SK-N-SH (cell line): ENCODE measurements around the gene PRKAR1A. TPM values are rescaled to one million over a fixed set of nuclear protein-coding genes. Genes with fewer than 3 reads are reported as not detected.

ENCODE experiments used
- CTCF ChIA-PET: fragments of 300-600, 350-600 bp; formaldehyde crosslinking; extraction: SDS; loops from one replicate; lab custom pipeline; 2021; lab: Yijun Ruan, JAX
- POLR2A ChIA-PET: fragments of 350-600 bp; sonication (Branson Sonifier 250); formaldehyde crosslinking; extraction: SDS; loops from one replicate; lab custom pipeline; 2020; ENCODE audit warnings: antibody characterized with exemption, inconsistent platforms; lab: Yijun Ruan, JAX
- DNase-seq: peaks from one replicate; pipeline ENCODE4 v3.0.0; 2012
- H2AFZ ChIP-seq: fragments of 200-600 bp; sonication (generic); 2 replicates; pipeline ENCODE4 v1.8.1; 2016; ENCODE audit warnings: antibody characterized with exemption, mild to moderate bottlenecking, low read depth
- H3F3A ChIP-seq: fragments of 200-600 bp; sonication (generic); replicated peaks from 2 replicates; pipeline ENCODE3; 2016; ENCODE audit warnings: antibody characterized with exemption, mild to moderate bottlenecking; ENCODE audit not compliant: insufficient read depth
- H3K27ac ChIP-seq, 2 experiments: fragments of 200-500 bp in 1 of 2; fragments of 200-600 bp in 1 of 2; sonication (Bioruptor generic) in 1 of 2; sonication (generic), shearing (Covaris generic) in 1 of 2; 2 replicates each; pipeline versions ENCODE4 v1.5.1 to v1.6.1; 2014 to 2016; ENCODE audit warnings: low read depth in 2 of 2, inconsistent platforms in 1 of 2, low read length in 1 of 2, mild to moderate bottlenecking in 1 of 2, mixed read lengths in 1 of 2
- H3K27me3 ChIP-seq: fragments of 200-600 bp; sonication (generic), shearing (Covaris generic); 2 replicates; pipeline ENCODE4 v1.6.1; 2016; ENCODE audit warnings: mixed run types; ENCODE audit not compliant: insufficient read depth
- H3K36me3 ChIP-seq, 2 experiments: fragments of 200-500 bp in 1 of 2; fragments of 200-600 bp in 1 of 2; sonication (Bioruptor generic) in 1 of 2; sonication (generic) in 1 of 2; replicated peaks in 1 of 2; 2 replicates each; pipeline versions ENCODE3 to v1.5.1; 2014 to 2016; ENCODE audit warnings: low read length in 1 of 2, mild to moderate bottlenecking in 1 of 2; ENCODE audit not compliant: insufficient read depth in 2 of 2, control insufficient read depth in 1 of 2
- H3K4me1 ChIP-seq, 2 experiments: fragments of 200-500 bp in 1 of 2; fragments of 200-600 bp in 1 of 2; sonication (Bioruptor generic) in 1 of 2; sonication (generic), shearing (Covaris generic) in 1 of 2; 2 replicates each; pipeline versions ENCODE4 v1.5.1 to v1.6.1; 2014 to 2016; ENCODE audit warnings: low read depth in 1 of 2, low read length in 1 of 2, mixed run types in 1 of 2; ENCODE audit not compliant: insufficient read depth in 2 of 2, control insufficient read depth in 1 of 2
- H3K4me2 ChIP-seq: fragments of 200-600 bp; sonication (generic), shearing (Covaris generic); 2 replicates; pipeline ENCODE4 v1.6.1; 2017; ENCODE audit warnings: mixed run types
- H3K4me3 ChIP-seq, 2 experiments: fragments of 200-500 bp in 1 of 2; fragments of 200-600 bp in 1 of 2; sonication (Bioruptor generic) in 1 of 2; sonication (generic), shearing (Covaris generic) in 1 of 2; 2 replicates each; pipeline versions ENCODE4 v1.5.1 to v1.8.1; 2014 to 2016; ENCODE audit warnings: low read depth in 2 of 2, inconsistent platforms in 1 of 2, low read length in 1 of 2, mild to moderate bottlenecking in 1 of 2, mixed read lengths in 1 of 2, moderate library complexity in 1 of 2
- H3K79me2 ChIP-seq: fragments of 200-600 bp; sonication (generic); 2 replicates; pipeline ENCODE4 v1.8.1; 2017; ENCODE audit warnings: mild to moderate bottlenecking; ENCODE audit not compliant: insufficient read depth
- H3K9ac ChIP-seq: fragments of 200-600 bp; sonication (generic); 2 replicates; pipeline ENCODE4 v1.6.1; 2017; ENCODE audit warnings: mixed run types
- H3K9me2 ChIP-seq: fragments of 200-600 bp; sonication (generic); 2 replicates; pipeline ENCODE4 v1.6.1; 2017; ENCODE audit warnings: mixed run types
- H3K9me3 ChIP-seq: fragments of 200-600 bp; sonication (generic); 2 replicates; pipeline ENCODE4 v1.6.1; 2017; ENCODE audit warnings: mixed run types, mild to moderate bottlenecking, moderate library complexity
- H4K20me1 ChIP-seq: fragments of 200-600 bp; sonication (generic); 2 replicates; pipeline ENCODE4 v1.6.1; 2017; ENCODE audit warnings: mild to moderate bottlenecking, mixed run types; ENCODE audit not compliant: insufficient read depth
- EP300 ChIP-seq, 2 experiments: IDR thresholded peaks; 2 replicates each; pipeline versions ENCODE4 v1.4.0 to v1.6.1; 2012; ENCODE audit warnings: borderline replicate concordance in 1 of 2, low read depth in 1 of 2, low read length in 1 of 2
- GATA2 ChIP-seq: sonication (generic); formaldehyde crosslinking; IDR thresholded peaks from 2 replicates; pipeline ENCODE4 v1.5.0; 2020; ENCODE audit warnings: mild to moderate bottlenecking, missing genetic modification reagents
- MEF2A ChIP-seq: IDR thresholded peaks from 2 replicates; pipeline ENCODE4 v1.4.0; 2012; ENCODE audit warnings: low read depth, borderline replicate concordance
- MXI1 ChIP-seq: IDR thresholded peaks from 2 replicates; pipeline ENCODE4 v1.6.1; 2012; ENCODE audit warnings: mild to moderate bottlenecking, low read depth, low read length, improper control_type of control experiment
- RCOR1 ChIP-seq: fragments of 150-350 bp; IDR thresholded peaks from 2 replicates; pipeline ENCODE4 v1.6.1; 2017; ENCODE audit warnings: antibody characterized with exemption, low read length
- RFX5 ChIP-seq: IDR thresholded peaks from 2 replicates; pipeline ENCODE4 v1.6.1; 2012; ENCODE audit warnings: mild to moderate bottlenecking, improper control_type of control experiment, low read length
- SMC3 ChIP-seq: IDR thresholded peaks from 2 replicates; pipeline ENCODE4 v1.6.1; 2012; ENCODE audit warnings: low read depth, low read length, improper control_type of control experiment
- TCF12 ChIP-seq: IDR thresholded peaks from 2 replicates; pipeline ENCODE4 v1.4.0; 2012
- WGBS: methylation state at CpG from one replicate; pipeline ENCODE4 v1.1.6; 2017; ENCODE audit warnings: low lambda C conversion rate; 5-methylcytosine and 5-hydroxymethylcytosine counted together
- polyA plus RNA-seq, 3 experiments: library from polyadenylated mRNA; depleted of rRNA; stranded (reverse); fragments of >200 nt; gene quantifications; 2 replicates each; pipeline ENCODE4 v1.2.3, GENCODE V29; 2012
- TF ChIP-seq, protein P1 (sequence below): IDR thresholded peaks from 2 replicates; pipeline ENCODE4 v1.4.0; 2012; ENCODE audit warnings: low read depth, borderline replicate concordance
- TF ChIP-seq, protein P2 (sequence below): fragments of 150-350 bp; IDR thresholded peaks from 2 replicates; pipeline ENCODE4 v1.6.1; 2016; ENCODE audit warnings: mild to moderate bottlenecking, low read depth, low read length

Gene PRKAR1A
- polyA plus RNA-seq, 1 of the 3 experiments (the other 2 are of a cell fraction), result 195 TPM

DNA sequence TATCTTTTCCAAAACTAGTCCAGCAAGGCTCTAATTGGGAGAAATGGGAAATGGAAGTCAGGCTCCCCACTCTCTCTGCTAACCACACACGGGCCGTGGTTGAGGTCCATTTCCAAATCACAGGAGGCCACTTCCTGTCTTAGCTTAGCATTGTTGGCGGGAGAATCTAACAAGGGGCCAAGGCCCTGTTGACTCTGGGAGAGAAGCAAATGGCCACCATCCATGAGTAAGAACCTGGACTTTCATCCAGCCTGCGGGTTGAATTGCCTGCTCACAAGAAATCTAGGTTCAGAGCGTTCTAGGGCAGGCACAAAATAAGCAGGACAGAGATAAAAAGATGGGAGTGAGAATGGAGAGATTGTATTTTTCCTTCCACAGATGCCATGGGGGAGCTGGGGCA lies 83.3 kb downstream of the PRKAR1A start:
- no peaks in the 10 kb centered on the region for H3K9me3 ChIP-seq
- no peak overlapping the region for H3K4me2 ChIP-seq
- CTCF ChIA-PET, result interaction anchor here (2.0 kb wide), 1 partner anchor 18 kb away, joined by 9 read pairs; no protein-coding TSS in a partner anchor
- H3F3A ChIP-seq, result no peaks in the 10 kb centered on the region
- no peaks in the 10 kb centered on the region for H3K36me3 ChIP-seq
- H4K20me1 ChIP-seq, result no peaks in the 10 kb centered on the region
- H3K9ac ChIP-seq, result no peak overlapping the region
- TF ChIP-seq GATA2 (CRISPR knock-in tag) (no peak), TCF12 (no peak), RCOR1 (no peak), MEF2A (no peak)
- TF ChIP-seq, protein P1, sequence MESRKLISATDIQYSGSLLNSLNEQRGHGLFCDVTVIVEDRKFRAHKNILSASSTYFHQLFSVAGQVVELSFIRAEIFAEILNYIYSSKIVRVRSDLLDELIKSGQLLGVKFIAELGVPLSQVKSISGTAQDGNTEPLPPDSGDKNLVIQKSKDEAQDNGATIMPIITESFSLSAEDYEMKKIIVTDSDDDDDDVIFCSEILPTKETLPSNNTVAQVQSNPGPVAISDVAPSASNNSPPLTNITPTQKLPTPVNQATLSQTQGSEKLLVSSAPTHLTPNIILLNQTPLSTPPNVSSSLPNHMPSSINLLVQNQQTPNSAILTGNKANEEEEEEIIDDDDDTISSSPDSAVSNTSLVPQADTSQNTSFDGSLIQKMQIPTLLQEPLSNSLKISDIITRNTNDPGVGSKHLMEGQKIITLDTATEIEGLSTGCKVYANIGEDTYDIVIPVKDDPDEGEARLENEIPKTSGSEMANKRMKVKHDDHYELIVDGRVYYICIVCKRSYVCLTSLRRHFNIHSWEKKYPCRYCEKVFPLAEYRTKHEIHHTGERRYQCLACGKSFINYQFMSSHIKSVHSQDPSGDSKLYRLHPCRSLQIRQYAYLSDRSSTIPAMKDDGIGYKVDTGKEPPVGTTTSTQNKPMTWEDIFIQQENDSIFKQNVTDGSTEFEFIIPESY, result no peak
- TF ChIP-seq, all 33 proteins: peak for 0
- POLR2A ChIA-PET, result no interaction called here
- no peak overlapping the region for H3K27ac ChIP-seq
- peaks cover 28% of the 10 kb centered on the region for H3K27me3 ChIP-seq
- H3K4me1 ChIP-seq, result peaks cover 0 to 9% of the 10 kb centered on the region in 2 experiments; a peak in 1 of 4 replicates
- no peaks in the 10 kb centered on the region for H3K79me2 ChIP-seq
- H3K4me3 ChIP-seq, result no peak overlapping the region
- H2AFZ ChIP-seq, result no peak overlapping the region
- 42% methylated on average over 5 of the region's 5 CpGs for WGBS
- no peaks in the 10 kb centered on the region for H3K9me2 ChIP-seq
- DNase-seq, result no peak

DNA sequence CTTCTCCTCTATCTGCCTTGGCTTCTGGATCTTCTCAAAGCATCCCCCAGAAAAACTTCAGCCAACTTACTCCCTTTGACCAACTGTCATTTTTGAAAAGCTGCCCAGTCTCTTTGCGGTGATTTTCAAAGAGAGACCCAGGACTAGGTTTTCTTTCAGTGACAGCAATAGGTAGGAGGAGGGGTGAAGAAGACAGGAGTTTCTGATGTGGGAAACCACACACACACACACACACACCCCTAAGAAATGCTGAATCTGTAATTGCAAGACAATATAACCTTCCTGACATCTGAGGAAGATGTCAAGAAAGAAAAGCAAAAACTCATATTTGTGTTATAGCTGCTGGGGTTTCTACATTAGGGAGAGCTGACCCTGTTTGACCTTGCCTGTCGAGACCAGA lies 83.8 kb downstream of the PRKAR1A start:
- Histone ChIP-seq H3K4me2 (no peak overlapping the region), H3K4me3 (no peak overlapping the region), H3K9ac (no peak overlapping the region), H3K36me3 (no peaks in the 10 kb centered on the region), H3K79me2 (no peaks in the 10 kb centered on the region), H3K27me3 (peaks cover 30% of the 10 kb centered on the region), H3K9me3 (no peaks in the 10 kb centered on the region), H3F3A (no peaks in the 10 kb centered on the region), H3K9me2 (no peaks in the 10 kb centered on the region), H3K27ac (no peak overlapping the region), H4K20me1 (no peaks in the 10 kb centered on the region), H2AFZ (no peak overlapping the region), H3K4me1 (peaks cover 0 to 12% of the 10 kb centered on the region in 2 experiments; a peak in 1 of 4 replicates)
- ChIA-PET POLR2A (no interaction called here), CTCF (interaction anchor here (2.0 kb wide), 1 partner anchor 18 kb away, joined by 9 read pairs; no protein-coding TSS in a partner anchor)
- WGBS, result 33% methylated on average over 2 of the region's 2 CpGs
- DNase-seq, result no peak
- TF ChIP-seq RFX5, result no peak
- TF ChIP-seq, protein P2, sequence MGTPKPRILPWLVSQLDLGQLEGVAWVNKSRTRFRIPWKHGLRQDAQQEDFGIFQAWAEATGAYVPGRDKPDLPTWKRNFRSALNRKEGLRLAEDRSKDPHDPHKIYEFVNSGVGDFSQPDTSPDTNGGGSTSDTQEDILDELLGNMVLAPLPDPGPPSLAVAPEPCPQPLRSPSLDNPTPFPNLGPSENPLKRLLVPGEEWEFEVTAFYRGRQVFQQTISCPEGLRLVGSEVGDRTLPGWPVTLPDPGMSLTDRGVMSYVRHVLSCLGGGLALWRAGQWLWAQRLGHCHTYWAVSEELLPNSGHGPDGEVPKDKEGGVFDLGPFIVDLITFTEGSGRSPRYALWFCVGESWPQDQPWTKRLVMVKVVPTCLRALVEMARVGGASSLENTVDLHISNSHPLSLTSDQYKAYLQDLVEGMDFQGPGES, result no peak
- TF ChIP-seq SMC3, result no peak
- TF ChIP-seq, protein P1, result no peak
- TF ChIP-seq EP300 (IDR thresholded peaks at IDR 0.05; ENCODE audit: borderline replicate concordance in 1 of 2, low read depth in 1 of 2, low read length in 1 of 2), result no peak
- TF ChIP-seq TCF12, result no peak
- no peak for TF ChIP-seq MXI1
